Sigmoid colon (tissue), 7 donors: ENCODE data around the gene CHID1. TPM values are rescaled to one million over a fixed set of nuclear protein-coding genes. Genes with fewer than 3 reads are reported as not detected.
A peak's percentile ranks its signal among the peaks of the same experiment; 100 is the strongest.

ENCODE experiments used
- DNase-seq: peaks from one replicate; pipeline ENCODE4 v3.0.0-alpha.2; 2019
- H3K27ac ChIP-seq, 4 donors: fragments of 200-600 bp; sonication (generic); one replicate each; pipeline ENCODE4 v1.5.1; 2016 to 2019; ENCODE audit warnings: mild to moderate bottlenecking in 1 of 4
- H3K27me3 ChIP-seq, 3 donors: fragments of 200-600 bp; sonication (generic); one replicate each; pipeline ENCODE4 v1.5.1; 2019; ENCODE audit warnings: mild to moderate bottlenecking in 1 of 3
- H3K36me3 ChIP-seq, 4 donors: fragments of 200-600 bp; sonication (generic); one replicate each; pipeline ENCODE4 v1.5.1; 2016 to 2019
- H3K4me1 ChIP-seq, 4 donors: fragments of 200-600 bp; sonication (generic); one replicate each; pipeline ENCODE4 v1.5.1; 2017 to 2019
- H3K4me3 ChIP-seq, 4 donors: fragments of 200-600 bp; sonication (generic); one replicate each; pipeline ENCODE4 v1.5.1; 2017 to 2019; ENCODE audit warnings: mild to moderate bottlenecking in 2 of 4, moderate library complexity in 1 of 4
- H3K9me3 ChIP-seq, 4 donors: fragments of 200-600 bp in 3 of 4; sonication (generic) in 3 of 4; one replicate each; pipeline versions ENCODE4 v1.5.1 to v1.6.1; 2013 to 2019
- CTCF ChIP-seq, 4 experiments: fragments of 450-650 bp in 3 of 4; fragments of 200-600 bp in 1 of 4; IDR thresholded peaks; one replicate each; pipeline ENCODE4 v1.5.1; 2016 to 2019; ENCODE audit warnings: antibody characterized with exemption in 4 of 4, mild to moderate bottlenecking in 3 of 4, moderate library complexity in 2 of 4
- EP300 ChIP-seq, 4 donors: sonication (generic); formaldehyde crosslinking; IDR thresholded peaks; one replicate each; pipeline ENCODE4 v1.6.1; 2017; ENCODE audit warnings: antibody characterized with exemption in 4 of 4
- POLR2A ChIP-seq, 2 donors: fragments of 450-650 bp; IDR thresholded peaks; one replicate each; pipeline ENCODE4 v1.6.1; 2016; ENCODE audit warnings: antibody characterized with exemption in 2 of 2, mild to moderate bottlenecking in 2 of 2, moderate library complexity in 2 of 2
- POLR2AphosphoS5 ChIP-seq, 4 donors: sonication (generic); formaldehyde crosslinking; IDR thresholded peaks; one replicate each; pipeline ENCODE4 v1.6.1; 2017; ENCODE audit warnings: antibody characterized with exemption in 4 of 4
- WGBS, 2 donors: extraction: QIAGEN DNeasy Blood & Tissue Kit; methylation state at CpG; one replicate each; pipeline ENCODE4 v1.1.7; 2013; 5-methylcytosine and 5-hydroxymethylcytosine counted together
- intact Hi-C: fragments of 100-400 bp; cut with DNase I; formaldehyde crosslinking; loops from one replicate; pipeline ENCODE4 v1.15.1; 2023
- polyA plus RNA-seq, 3 donors: library from polyadenylated mRNA; stranded (reverse); fragments of 200-250 nt; gene quantifications; one replicate each; pipeline ENCODE4 v1.2.3, GENCODE V29; 2013
- total RNA-seq, 4 donors: library from RNA; depleted of rRNA; stranded (reverse); fragments of >200 nt; gene quantifications; one replicate each; pipeline ENCODE4 v1.1.0, GENCODE V29; 2016
- donor health status: healthy with polysubstance abuse.
- donor health status: Bipolar disorder and iron deficiency.
- donor health status: healthy.

Gene CHID1
- total and polyA plus RNA-seq, 7 donors, result 16.9 to 52.3 (median 47.1) TPM

GRCh38 chr11:862081-862661 lies 48.4 kb downstream of the CHID1 start:
- Histone ChIP-seq H3K9me3 (no peaks in the 10 kb centered on the region), H3K4me1 (peaks cover 0 to 28% (median 20%) of the 10 kb centered on the region in 4 donors), H3K4me3 (no peak overlapping the region), H3K27ac (no peak overlapping the region), H3K27me3 (no peaks in the 10 kb centered on the region), H3K36me3 (peaks cover 0 to 43% (median 12%) of the 10 kb centered on the region in 4 donors)
- intact Hi-C loops, result no loop called here
- no peak for DNase-seq
- TF ChIP-seq POLR2A (IDR thresholded peaks at IDR 0.05) (no peak), EP300 (IDR thresholded peaks at IDR 0.05) (no peak), POLR2AphosphoS5 (IDR thresholded peaks at IDR 0.05) (no peak), CTCF (IDR thresholded peaks at IDR 0.05) (no peak)
- 19 to 60% methylated on average over 20 of the region's 20 CpGs for WGBS, 2 donors

GRCh38 chr11:861105-861479 lies 49.5 kb downstream of the CHID1 start:
- TF ChIP-seq POLR2AphosphoS5 (IDR thresholded peaks at IDR 0.05), result no peak
- TF ChIP-seq CTCF (IDR thresholded peaks at IDR 0.05), result no peak
- TF ChIP-seq POLR2A (IDR thresholded peaks at IDR 0.05), result no peak
- H3K27ac ChIP-seq, result no peak overlapping the region
- no peak overlapping the region for H3K4me3 ChIP-seq
- H3K9me3 ChIP-seq, result no peaks in the 10 kb centered on the region
- DNase-seq, result no peak
- peaks cover 0 to 28% (median 20%) of the 10 kb centered on the region in 4 donors for H3K4me1 ChIP-seq
- H3K27me3 ChIP-seq, result no peaks in the 10 kb centered on the region
- H3K36me3 ChIP-seq, result peaks cover 0 to 33% (median 9%) of the 10 kb centered on the region in 4 donors
- intact Hi-C loops, result no loop called here
- WGBS, 2 donors, result 37 to 79% methylated on average over 14 of the region's 14 CpGs

- H3K4me1 ChIP-seq, result peaks cover 0 to 28% (median 20%) of the 10 kb centered on the region in 4 donors
- no peaks in the 10 kb centered on the region for H3K9me3 ChIP-seq
- H3K4me3 ChIP-seq, result peak overlapping the region in 1 of 4 donors; percentile 28
- WGBS, 2 donors, result 60 to 80% methylated on average over 21 of the region's 21 CpGs
- no peaks in the 10 kb centered on the region for H3K27me3 ChIP-seq
- TF ChIP-seq CTCF (IDR thresholded peaks at IDR 0.05) (no peak), POLR2A (IDR thresholded peaks at IDR 0.05) (no peak), POLR2AphosphoS5 (IDR thresholded peaks at IDR 0.05) (no peak), EP300 (IDR thresholded peaks at IDR 0.05) (no peak)
- intact Hi-C loops, result no loop called here
- peaks cover 0 to 31% (median 6%) of the 10 kb centered on the region in 4 donors for H3K36me3 ChIP-seq
- DNase-seq, result no peak
- H3K27ac ChIP-seq, result peak overlapping the region; percentile 65 to 79 (median 70)
These were observed 50.1 kb downstream of the CHID1 start for GRCh38 chr11:860234-861104.

- Histone ChIP-seq H3K27ac (peak overlapping the region; percentile 65 to 79 (median 70)), H3K4me3 (peak overlapping the region in 3 of 4 donors; percentile 20 to 28 (median 22)), H3K9me3 (no peaks in the 10 kb centered on the region), H3K4me1 (peaks cover 0 to 28% (median 20%) of the 10 kb centered on the region in 4 donors), H3K36me3 (peaks cover 0 to 24% (median 3%) of the 10 kb centered on the region in 4 donors), H3K27me3 (no peaks in the 10 kb centered on the region)
- DNase-seq, result peak; percentile 93
- intact Hi-C loops, result no loop called here
- 39 to 65% methylated on average over 31 of the region's 31 CpGs for WGBS, 2 donors
- no peak for TF ChIP-seq POLR2A (IDR thresholded peaks at IDR 0.05)
- no peak for TF ChIP-seq CTCF (IDR thresholded peaks at IDR 0.05)
- TF ChIP-seq EP300 (IDR thresholded peaks at IDR 0.05), result no peak
- peak in 3 of 4 donors; percentile 20 to 35 (median 26) for TF ChIP-seq POLR2AphosphoS5 (IDR thresholded peaks at IDR 0.05)
These were observed 51.0 kb downstream of the CHID1 start for GRCh38 chr11:859394-860131.
